GM19324 (cell line): ENCODE data around the gene TOX2.

Experiments used
- ATAC-seq: cut with Tn5 transposase; IDR thresholded peaks from one replicate; pipeline ENCODE4 v1.9.1; 2021; ENCODE audit warnings: mild to moderate bottlenecking, moderate library complexity; ENCODE audit not compliant: unreplicated experiment, low FRiP score

The TOX2 gene

DNA sequence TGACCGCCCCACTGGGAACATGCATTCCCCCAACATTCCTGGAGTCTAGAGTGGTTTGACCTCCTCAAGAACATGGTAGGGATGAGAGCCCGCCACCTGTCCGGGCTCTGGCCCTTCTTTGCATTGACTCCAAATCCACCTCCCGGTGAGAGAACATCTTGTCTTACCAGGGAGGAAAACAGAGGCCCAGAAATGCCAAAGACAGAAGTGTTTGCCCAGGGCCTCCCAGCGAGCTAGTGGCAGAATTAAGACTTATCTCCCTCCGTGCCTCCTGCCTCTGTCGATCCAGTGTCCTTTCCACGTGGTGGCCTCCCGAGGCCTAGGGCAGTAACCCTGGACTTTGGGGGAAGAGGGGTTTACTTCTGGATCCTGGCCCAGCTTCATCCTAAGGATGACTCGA, 137.5 kb downstream of the TOX2 start:
- ATAC-seq = no peak

DNA sequence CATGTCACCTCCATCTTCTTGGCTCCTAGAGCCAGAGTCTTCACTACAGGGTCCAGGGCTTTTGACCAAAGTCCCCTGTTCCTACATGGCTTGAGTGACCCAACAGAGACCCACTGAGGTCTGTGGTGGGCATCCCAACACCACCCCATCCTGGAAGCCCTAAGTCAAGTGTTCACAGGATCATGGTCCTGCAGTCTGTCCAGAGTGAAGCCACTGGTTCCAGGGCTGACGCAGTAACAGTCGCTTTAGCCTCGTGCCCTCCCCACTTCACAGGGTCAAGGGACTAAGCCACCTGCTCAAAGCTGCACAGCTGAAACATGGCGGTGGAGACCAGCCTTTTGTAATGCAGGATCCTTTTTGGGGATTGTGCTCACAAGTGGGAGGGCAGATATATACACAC, 138.4 kb downstream of the TOX2 start:
- ATAC-seq = no peak

GRCh38 chr20:44054118-44054517, 139.5 kb downstream of the TOX2 start:
- no peak for ATAC-seq

- ATAC-seq = no peak
Observed at GRCh38 chr20:44054849-44055248, 140.2 kb downstream of the TOX2 start.

DNA sequence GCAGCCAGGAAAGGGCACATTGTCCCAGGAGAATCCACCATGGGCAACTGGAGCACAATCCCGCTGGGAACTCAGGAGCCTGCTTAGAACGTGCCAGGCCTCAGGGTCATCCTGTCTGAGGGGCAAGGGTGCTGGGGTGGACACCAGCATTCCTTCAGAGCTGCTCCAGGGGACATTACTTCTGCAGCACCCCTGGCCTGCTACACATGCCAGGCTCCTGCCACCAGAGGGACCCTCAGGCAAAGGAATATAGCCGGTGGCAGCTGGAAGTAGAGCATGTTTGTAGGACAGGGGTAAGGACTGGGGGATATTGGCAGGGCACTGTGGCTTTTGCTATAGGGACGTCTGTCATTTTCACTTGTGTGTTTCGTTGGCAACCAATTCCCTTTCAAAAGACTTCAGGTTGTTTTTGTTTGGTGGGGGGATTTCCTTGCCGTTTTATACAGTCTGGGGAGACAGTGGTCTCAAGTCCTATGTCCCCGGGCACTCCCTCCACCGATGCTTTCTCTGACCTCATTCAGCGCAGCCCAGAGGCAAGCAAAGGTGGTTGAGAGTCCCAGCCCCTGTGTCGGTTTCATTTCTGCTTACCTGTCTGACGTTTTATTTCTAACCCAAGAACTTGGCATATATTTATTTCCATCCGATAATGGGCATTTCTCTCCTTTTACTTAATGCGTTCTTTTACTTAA, 141.5 kb downstream of the TOX2 start:
- no peak for ATAC-seq

GRCh38 chr20:44057698-44058675, 143.3 kb downstream of the TOX2 start:
- ATAC-seq = no peak

GRCh38 chr20:44064501-44065400, 150.1 kb downstream of the TOX2 start:
- ATAC-seq = no peak

- ATAC-seq = no peak
Observed at GRCh38 chr20:44065401-44066340, 151.0 kb downstream of the TOX2 start.

DNA sequence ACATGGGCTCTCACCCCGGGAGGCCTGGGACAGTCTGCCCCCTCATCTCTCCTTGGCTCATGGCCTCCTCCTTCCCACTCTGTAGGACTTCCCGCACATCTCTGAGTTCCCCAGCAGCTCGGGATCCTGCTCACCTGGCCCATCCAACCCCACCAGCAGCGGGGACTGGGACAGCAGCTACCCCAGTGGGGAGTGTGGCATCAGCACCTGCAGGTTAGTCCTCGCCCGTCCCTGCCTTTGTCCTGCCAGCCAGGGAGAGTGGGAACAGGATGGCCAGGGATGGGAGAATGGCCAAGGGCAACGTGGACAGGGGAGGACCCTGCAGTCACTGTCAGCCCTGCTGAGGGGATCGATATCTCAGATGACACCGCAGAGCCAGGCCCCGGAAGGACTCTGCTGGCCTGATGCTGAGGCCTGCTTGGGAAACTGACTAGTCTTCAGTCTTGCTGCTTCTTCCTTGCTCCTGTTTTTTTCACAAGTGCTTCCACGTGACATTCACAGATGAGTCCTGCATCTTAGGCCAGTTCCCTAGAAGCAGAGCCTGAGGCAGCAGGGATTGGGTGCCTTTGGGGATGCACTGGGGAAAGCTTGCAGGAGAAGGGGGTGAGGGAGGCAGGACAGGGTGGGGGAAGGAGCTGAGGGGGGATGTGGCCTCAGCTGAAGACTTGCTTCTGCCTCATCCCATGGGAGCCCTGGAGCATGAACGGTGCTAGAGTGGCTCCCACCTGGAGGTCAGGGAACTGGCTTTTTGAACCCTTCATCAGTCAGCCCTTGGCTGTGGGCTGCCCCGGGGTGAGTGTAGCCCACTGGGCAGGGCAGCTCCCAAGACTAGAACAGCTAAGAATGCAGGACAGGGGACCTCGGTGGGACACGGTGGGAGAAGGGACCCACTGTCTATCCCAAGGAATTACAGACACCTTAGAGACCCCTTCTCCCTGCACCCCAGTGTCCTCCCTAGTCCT, 152.3 kb downstream of the TOX2 start:
- no peak for ATAC-seq

DNA sequence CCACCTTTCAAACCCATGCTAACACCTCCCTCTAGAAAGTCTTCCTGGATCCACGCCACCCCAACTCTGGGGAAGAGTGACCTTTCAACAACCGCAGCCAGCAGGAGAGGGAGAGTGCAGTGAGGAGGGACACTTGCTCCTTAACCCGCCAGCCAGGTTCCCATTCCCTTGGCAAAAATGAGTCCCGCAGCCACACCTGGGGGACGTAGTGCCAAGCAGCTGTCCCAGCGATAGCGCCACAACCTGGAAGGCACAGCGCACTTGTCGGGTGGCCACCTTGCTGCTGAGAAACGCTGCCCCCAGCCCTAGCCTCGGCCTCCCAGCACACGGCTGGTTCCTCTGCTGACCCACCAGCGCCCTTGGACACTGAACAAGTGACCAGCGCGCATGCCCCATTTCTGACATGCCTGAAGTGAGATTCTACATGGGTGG, 153.0 kb downstream of the TOX2 start:
- no peak for ATAC-seq

- ATAC-seq = no peak
Observed at GRCh38 chr20:44068316-44069201, 153.9 kb downstream of the TOX2 start.

GRCh38 chr20:44069203-44070011, 154.8 kb downstream of the TOX2 start:
- peak; percentile 57 for ATAC-seq

GRCh38 chr20:44070139-44070900, 155.7 kb downstream of the TOX2 start:
- no peak for ATAC-seq

- ATAC-seq = no peak
Observed at GRCh38 chr20:44071057-44071456, 156.4 kb downstream of the TOX2 start.

DNA sequence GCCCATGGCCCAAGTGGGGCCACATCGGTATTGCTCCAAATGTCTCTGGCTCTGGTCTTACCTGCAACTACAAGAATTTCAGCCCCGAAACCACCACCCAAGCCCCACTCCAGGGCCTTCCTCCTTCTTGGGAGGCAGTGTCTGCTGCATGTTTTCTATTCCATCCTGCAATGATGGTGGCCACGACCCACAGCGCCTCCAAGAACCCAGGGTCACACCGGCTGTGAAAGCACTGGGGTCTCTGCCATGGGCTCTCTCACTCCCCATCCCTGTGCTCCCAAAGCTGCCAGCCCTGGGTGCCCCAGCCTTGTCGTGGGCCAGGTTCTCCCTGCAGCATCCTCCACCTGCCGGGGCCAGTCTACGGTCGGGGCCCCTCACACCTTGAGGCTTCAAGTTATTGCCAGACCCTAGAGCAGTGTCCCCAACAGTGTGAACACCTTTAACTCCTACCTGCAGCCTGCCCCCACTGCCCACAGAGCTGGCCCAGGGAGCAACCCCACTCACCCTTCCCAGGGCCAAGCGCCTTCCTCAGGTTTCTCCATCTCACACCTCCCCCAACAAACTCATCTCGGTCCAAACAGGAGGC, 157.0 kb downstream of the TOX2 start:
- no peak for ATAC-seq

GRCh38 chr20:44072384-44072783, 157.7 kb downstream of the TOX2 start:
- no peak for ATAC-seq
